ENCODE data around the gene MPEG1.

MPEG1 gene

GRCh38 chr11:59212744-59213631 is at the start of gene MPEG1:
MPEG1 (minus strand) TSS chr11:59212927; CDS start chr11:59212865, 62 bp downstream.
- DNase-seq (ENCODE audit: low spot score), result no peak

- no peak for DNase-seq (ENCODE audit: low spot score)
Measured at GRCh38 chr11:59262177-59262818, 49.6 kb upstream of the MPEG1 start.

- DNase-seq (ENCODE audit: low spot score), result no peak
Measured at GRCh38 chr11:59261150-59261549, 48.4 kb upstream of the MPEG1 start.

- DNase-seq (ENCODE audit: low spot score), result no peak
Measured at GRCh38 chr11:59259867-59260475, 47.2 kb upstream of the MPEG1 start.

GRCh38 chr11:59259047-59259446 is 46.3 kb upstream of the MPEG1 start:
- no peak for DNase-seq (ENCODE audit: low spot score)

GRCh38 chr11:59255281-59255680 is 42.6 kb upstream of the MPEG1 start:
- DNase-seq (ENCODE audit: low spot score), result no peak

GRCh38 chr11:59254286-59254685 is 41.6 kb upstream of the MPEG1 start:
- DNase-seq (ENCODE audit: low spot score), result no peak

GRCh38 chr11:59253001-59253400 is 40.3 kb upstream of the MPEG1 start:
- no peak for DNase-seq (ENCODE audit: low spot score)

- no peak for DNase-seq (ENCODE audit: low spot score)
Measured at GRCh38 chr11:59249535-59249934, 36.8 kb upstream of the MPEG1 start.

- DNase-seq (ENCODE audit: low spot score), result no peak
Measured at GRCh38 chr11:59247531-59248227, 35.0 kb upstream of the MPEG1 start.

GRCh38 chr11:59243633-59244032 is 30.9 kb upstream of the MPEG1 start:
- DNase-seq (ENCODE audit: low spot score), result no peak

- no peak for DNase-seq (ENCODE audit: low spot score)
Measured at GRCh38 chr11:59240322-59240721, 27.6 kb upstream of the MPEG1 start.

- DNase-seq (ENCODE audit: low spot score), result no peak
Measured at GRCh38 chr11:59226396-59226795, 13.7 kb upstream of the MPEG1 start.

- DNase-seq (ENCODE audit: low spot score), result no peak
Measured at GRCh38 chr11:59225017-59225416, 12.3 kb upstream of the MPEG1 start.

GRCh38 chr11:59224351-59224928 is 11.7 kb upstream of the MPEG1 start:
- DNase-seq (ENCODE audit: low spot score), result peak; percentile 23

GRCh38 chr11:59223611-59224010 is 10.9 kb upstream of the MPEG1 start:
- DNase-seq (ENCODE audit: low spot score), result no peak

GRCh38 chr11:59223177-59223576 is 10.4 kb upstream of the MPEG1 start:
- no peak for DNase-seq (ENCODE audit: low spot score)

GRCh38 chr11:59222464-59223060 is 9.8 kb upstream of the MPEG1 start:
- DNase-seq (ENCODE audit: low spot score), result no peak

- peak; percentile 64 for DNase-seq (ENCODE audit: low spot score)
Measured at GRCh38 chr11:59221441-59221840, 8.7 kb upstream of the MPEG1 start.

- no peak for DNase-seq (ENCODE audit: low spot score)
Measured at GRCh38 chr11:59219836-59220235, 7.1 kb upstream of the MPEG1 start.

- no peak for DNase-seq (ENCODE audit: low spot score)
Measured at GRCh38 chr11:59218893-59219292, 6.2 kb upstream of the MPEG1 start.

GRCh38 chr11:59218319-59218718 is 5.6 kb upstream of the MPEG1 start:
- DNase-seq (ENCODE audit: low spot score), result no peak

Measured in GM03348 (cell line).